Gastroesophageal sphincter (tissue), 4 donors: ENCODE results near the gene LAT. TPM values are rescaled to one million over a fixed set of nuclear protein-coding genes. Genes with fewer than 3 reads are reported as not detected.

ENCODE experiments used
- ATAC-seq: fragments of 150-250 bp; one replicate; pipeline ENCODE4 v1.9.1; 2016; ENCODE audit warnings: mild to moderate bottlenecking, moderate library complexity
- H3K27ac ChIP-seq, 4 donors: fragments of 200-600 bp; sonication (generic) in 3 of 4; 1 replicate in 3 of 4; 2 replicates in 1 of 4; pipeline ENCODE4 v1.5.1; 2016 to 2019
- H3K27me3 ChIP-seq: fragments of 200-600 bp; sonication (generic); one replicate; pipeline ENCODE4 v1.5.1; 2019
- H3K36me3 ChIP-seq, 2 donors: fragments of 200-600 bp; sonication (generic); one replicate each; pipeline ENCODE4 v1.5.1; 2019; ENCODE audit warnings: control low read depth in 1 of 2
- H3K4me1 ChIP-seq, 3 donors: fragments of 200-600 bp; sonication (generic); 1 replicate in 2 of 3; 2 replicates in 1 of 3; pipeline ENCODE4 v1.5.1; 2016 to 2019; ENCODE audit warnings: control low read depth in 2 of 3
- H3K4me3 ChIP-seq, 2 donors: fragments of 200-600 bp; sonication (generic); one replicate each; pipeline ENCODE4 v1.5.1; 2019; ENCODE audit warnings: mild to moderate bottlenecking in 1 of 2, moderate library complexity in 1 of 2
- H3K9me3 ChIP-seq, 3 donors: fragments of 200-600 bp; sonication (generic); one replicate each; pipeline ENCODE4 v1.5.1; 2017 to 2019; ENCODE audit warnings: control low read depth in 2 of 3
- EP300 ChIP-seq: sonication (generic); formaldehyde crosslinking; IDR thresholded peaks from one replicate; pipeline ENCODE4 v1.6.1; 2017; ENCODE audit warnings: antibody characterized with exemption, mild to moderate bottlenecking
- POLR2A ChIP-seq, 2 donors: fragments of 450-650 bp; IDR thresholded peaks; one replicate each; pipeline ENCODE4 v1.6.1; 2017; ENCODE audit warnings: antibody characterized with exemption in 2 of 2, mild to moderate bottlenecking in 2 of 2, moderate library complexity in 1 of 2
- POLR2AphosphoS5 ChIP-seq: sonication (generic); formaldehyde crosslinking; IDR thresholded peaks from one replicate; pipeline ENCODE4 v1.6.1; 2017; ENCODE audit warnings: antibody characterized with exemption
- WGBS, 2 donors: methylation state at CpG; one replicate each; pipeline ENCODE4 v1.1.5; 2018; ENCODE audit warnings: low coverage in 1 of 2; 5-methylcytosine and 5-hydroxymethylcytosine counted together
- total RNA-seq, 4 donors: library from RNA; depleted of rRNA; stranded (reverse); fragments of >200 nt; gene quantifications; one replicate each; pipeline ENCODE4 v1.1.0, GENCODE V29; 2016
- TF ChIP-seq, protein P1 (sequence below), 4 experiments: fragments of 200-600 bp in 2 of 4; fragments of 450-650 bp in 2 of 4; sonication (generic) in 1 of 4; IDR thresholded peaks; one replicate each; pipeline ENCODE4 v1.5.1; 2017 to 2019; ENCODE audit warnings: antibody characterized with exemption in 4 of 4, mild to moderate bottlenecking in 2 of 4, moderate library complexity in 2 of 4

LAT gene
- total RNA-seq, 4 donors from 2014 or later, result 2.3 to 12.3 (median 5.4) TPM

DNA sequence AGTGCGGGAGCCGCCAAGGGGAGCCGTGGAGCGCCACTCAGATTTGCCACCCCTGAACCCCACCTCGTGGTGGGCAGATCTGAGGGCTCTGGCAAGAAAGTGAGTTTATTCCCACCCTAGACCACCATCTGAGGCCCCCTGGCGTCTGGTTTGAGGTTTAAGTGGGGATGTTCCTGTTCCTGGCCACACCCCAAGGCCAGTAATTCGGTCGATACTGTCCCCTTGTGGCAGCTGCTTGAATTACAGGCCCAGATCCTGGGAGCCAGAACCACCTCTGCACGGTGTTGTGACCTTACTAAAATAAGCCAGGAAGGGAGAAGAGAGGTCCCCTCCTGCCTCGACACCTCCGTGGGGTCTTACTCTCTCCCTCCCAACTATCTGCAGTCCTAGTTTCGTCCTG is 3.3 kb upstream of the LAT start:
- H3K4me1 ChIP-seq, result peaks cover 0 to 4% (median 0%) of the 10 kb centered on the region in 3 donors
- WGBS, 2 donors, result 80 to 92% methylated on average over 1 to 3 of the region's 12 CpGs
- H3K27ac ChIP-seq, result no peak overlapping the region
- ATAC-seq, result no peak
- H3K9me3 ChIP-seq, result peaks cover 0 to 2% (median 0%) of the 10 kb centered on the region in 3 donors
- peaks cover 0 to 98% of the 10 kb centered on the region in 2 donors for H3K36me3 ChIP-seq
- TF ChIP-seq EP300 (no peak), POLR2A (IDR thresholded peaks at IDR 0.05) (no peak)
- TF ChIP-seq, protein P1, sequence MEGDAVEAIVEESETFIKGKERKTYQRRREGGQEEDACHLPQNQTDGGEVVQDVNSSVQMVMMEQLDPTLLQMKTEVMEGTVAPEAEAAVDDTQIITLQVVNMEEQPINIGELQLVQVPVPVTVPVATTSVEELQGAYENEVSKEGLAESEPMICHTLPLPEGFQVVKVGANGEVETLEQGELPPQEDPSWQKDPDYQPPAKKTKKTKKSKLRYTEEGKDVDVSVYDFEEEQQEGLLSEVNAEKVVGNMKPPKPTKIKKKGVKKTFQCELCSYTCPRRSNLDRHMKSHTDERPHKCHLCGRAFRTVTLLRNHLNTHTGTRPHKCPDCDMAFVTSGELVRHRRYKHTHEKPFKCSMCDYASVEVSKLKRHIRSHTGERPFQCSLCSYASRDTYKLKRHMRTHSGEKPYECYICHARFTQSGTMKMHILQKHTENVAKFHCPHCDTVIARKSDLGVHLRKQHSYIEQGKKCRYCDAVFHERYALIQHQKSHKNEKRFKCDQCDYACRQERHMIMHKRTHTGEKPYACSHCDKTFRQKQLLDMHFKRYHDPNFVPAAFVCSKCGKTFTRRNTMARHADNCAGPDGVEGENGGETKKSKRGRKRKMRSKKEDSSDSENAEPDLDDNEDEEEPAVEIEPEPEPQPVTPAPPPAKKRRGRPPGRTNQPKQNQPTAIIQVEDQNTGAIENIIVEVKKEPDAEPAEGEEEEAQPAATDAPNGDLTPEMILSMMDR (IDR thresholded peaks at IDR 0.05), result peak in 1 of 4 experiments; percentile 22
- H3K4me3 ChIP-seq, result no peak overlapping the region
- no peaks in the 10 kb centered on the region for H3K27me3 ChIP-seq

DNA sequence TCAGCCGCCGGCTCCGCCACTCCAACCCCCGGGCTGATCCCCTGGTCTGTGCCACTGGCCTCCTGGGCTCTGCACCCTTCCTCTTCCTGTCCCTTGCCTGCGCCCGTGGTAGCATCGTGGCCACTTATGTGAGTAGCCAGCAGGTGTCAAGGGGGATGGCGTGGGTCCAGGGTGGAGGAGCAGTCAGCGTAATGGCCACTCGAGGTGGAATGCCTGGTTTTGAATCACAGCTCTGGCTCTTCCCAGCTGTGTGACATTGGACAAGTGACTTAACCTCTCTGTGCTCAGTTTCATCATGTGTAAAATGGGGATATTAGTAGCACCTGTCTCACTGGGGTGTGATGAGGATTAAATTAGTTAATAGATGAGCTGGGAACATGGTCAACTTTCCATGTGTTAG is 2.4 kb upstream of the LAT start:
- 93 to 100% methylated on average over 1 to 5 of the region's 10 CpGs for WGBS, 2 donors
- H3K27me3 ChIP-seq, result no peaks in the 10 kb centered on the region
- TF ChIP-seq, protein P1 (IDR thresholded peaks at IDR 0.05), result no peak
- no peak for TF ChIP-seq EP300
- TF ChIP-seq POLR2AphosphoS5, result no peak
- no peak for TF ChIP-seq POLR2A (IDR thresholded peaks at IDR 0.05)
- H3K4me3 ChIP-seq, result no peak overlapping the region
- H3K4me1 ChIP-seq, result no peaks in the 10 kb centered on the region
- H3K27ac ChIP-seq, result no peak overlapping the region
- peaks cover 0 to 11% (median 0%) of the 10 kb centered on the region in 3 donors for H3K9me3 ChIP-seq
- peaks cover 0 to 100% of the 10 kb centered on the region in 2 donors for H3K36me3 ChIP-seq
- no peak for ATAC-seq

DNA sequence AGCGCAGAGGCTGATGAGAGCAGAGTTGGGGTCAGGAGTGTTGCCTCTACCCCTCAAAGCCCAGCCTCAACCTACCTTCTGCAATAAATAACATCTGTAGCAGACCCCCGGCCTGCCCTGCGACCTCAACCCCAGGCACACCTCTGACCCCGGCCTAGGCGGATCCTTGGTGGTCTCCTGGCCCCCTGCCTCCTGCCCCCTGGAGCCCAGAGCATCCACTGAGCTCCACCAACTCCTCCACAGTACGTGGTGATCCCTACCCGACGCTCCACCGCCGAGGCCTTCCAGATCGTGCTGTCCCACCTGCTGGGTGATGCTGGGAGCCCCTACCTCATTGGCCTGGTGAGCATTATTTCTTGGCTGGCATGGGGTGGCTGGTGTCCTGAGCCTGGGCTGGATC is 1.9 kb upstream of the LAT start:
- TF ChIP-seq, protein P1 (IDR thresholded peaks at IDR 0.05), result no peak
- Histone ChIP-seq H3K4me1 (no peaks in the 10 kb centered on the region), H3K4me3 (no peak overlapping the region), H3K27me3 (no peaks in the 10 kb centered on the region), H3K27ac (no peak overlapping the region), H3K9me3 (peaks cover 0 to 13% (median 0%) of the 10 kb centered on the region in 3 donors), H3K36me3 (peaks cover 0 to 100% of the 10 kb centered on the region in 2 donors)
- ATAC-seq, result no peak
- WGBS, 2 donors, result 60 to 100% methylated on average over 1 of the region's 11 CpGs

DNA sequence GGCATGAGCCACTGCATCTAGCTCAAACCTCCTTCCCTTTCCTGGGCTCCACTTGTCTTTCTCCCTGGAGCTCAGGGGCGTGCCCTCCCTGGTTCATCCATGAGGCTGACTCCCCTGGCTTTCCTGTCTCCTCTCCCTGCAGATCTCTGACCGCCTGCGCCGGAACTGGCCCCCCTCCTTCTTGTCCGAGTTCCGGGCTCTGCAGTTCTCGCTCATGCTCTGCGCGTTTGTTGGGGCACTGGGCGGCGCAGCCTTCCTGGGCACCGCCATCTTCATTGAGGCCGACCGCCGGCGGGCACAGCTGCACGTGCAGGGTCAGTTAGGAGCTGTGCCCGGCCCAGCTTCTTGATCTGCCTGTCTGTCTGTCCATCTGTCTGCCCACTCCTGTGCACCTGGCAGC is 1.2 kb upstream of the LAT start:
- TF ChIP-seq, protein P1 (IDR thresholded peaks at IDR 0.05), result no peak
- TF ChIP-seq POLR2AphosphoS5 (no peak), EP300 (no peak), POLR2A (IDR thresholded peaks at IDR 0.05) (no peak)
- Histone ChIP-seq H3K9me3 (peaks cover 0 to 13% (median 0%) of the 10 kb centered on the region in 3 donors), H3K27me3 (no peaks in the 10 kb centered on the region), H3K4me1 (no peaks in the 10 kb centered on the region), H3K4me3 (no peak overlapping the region), H3K36me3 (peaks cover 0 to 100% of the 10 kb centered on the region in 2 donors), H3K27ac (peak overlapping the region in 1 of 4 donors; percentile 12)
- ATAC-seq, result no peak
- WGBS, 2 donors, result 93% methylated on average over 16 of the region's 18 CpGs; no CpG with 5 or more reads in 1 of the 2 donors

DNA sequence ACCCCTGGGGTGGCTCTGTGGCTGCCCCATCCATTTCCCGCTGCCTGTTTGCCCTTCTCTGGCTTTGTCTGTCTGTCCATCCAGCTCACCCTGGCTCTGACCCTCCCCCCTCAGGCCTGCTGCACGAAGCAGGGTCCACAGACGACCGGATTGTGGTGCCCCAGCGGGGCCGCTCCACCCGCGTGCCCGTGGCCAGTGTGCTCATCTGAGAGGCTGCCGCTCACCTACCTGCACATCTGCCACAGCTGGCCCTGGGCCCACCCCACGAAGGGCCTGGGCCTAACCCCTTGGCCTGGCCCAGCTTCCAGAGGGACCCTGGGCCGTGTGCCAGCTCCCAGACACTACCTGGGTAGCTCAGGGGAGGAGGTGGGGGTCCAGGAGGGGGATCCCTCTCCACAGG is 761 bp upstream of the LAT start:
- peaks cover 0 to 100% of the 10 kb centered on the region in 2 donors for H3K36me3 ChIP-seq
- H3K27ac ChIP-seq, result peak overlapping the region in 1 of 4 donors; percentile 12
- WGBS, 2 donors, result 100% methylated on average over 1 of the region's 12 CpGs; no CpG with 5 or more reads in 1 of the 2 donors
- peaks cover 0 to 13% (median 0%) of the 10 kb centered on the region in 3 donors for H3K9me3 ChIP-seq
- H3K4me1 ChIP-seq, result no peaks in the 10 kb centered on the region
- H3K27me3 ChIP-seq, result no peaks in the 10 kb centered on the region
- ATAC-seq, result no peak
- H3K4me3 ChIP-seq, result peak overlapping the region in 1 of 2 donors; percentile 10
- TF ChIP-seq POLR2A (IDR thresholded peaks at IDR 0.05), result no peak
- no peak for TF ChIP-seq POLR2AphosphoS5
- no peak for TF ChIP-seq EP300
- TF ChIP-seq, protein P1 (IDR thresholded peaks at IDR 0.05), result no peak
